ENCODE data around the gene PIGBOS1. TPM values are rescaled to one million over a fixed set of nuclear protein-coding genes. Genes with fewer than 3 reads are reported as not detected.

The PIGBOS1 gene, protein sequence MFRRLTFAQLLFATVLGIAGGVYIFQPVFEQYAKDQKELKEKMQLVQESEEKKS
- 10 to 100 TPM in 10 of 12 donors, 1 to 10 TPM in 1, not detected in 1; 9.0 to 15.8 (median 12.3) TPM for polyA plus RNA-seq (ENCODE audit: insufficient read length in 12 of 12)
- long read RNA-seq, donor 1, transcript PIGBOS1-201 (2 exons, 866 nt): major isoform, 6 of 8 reads
- long read RNA-seq, donor 1, partial matches to known transcripts: 0 of 8 reads
- long read RNA-seq, donor 1, other reads (novel, unspliced or antisense): 0 of 8 reads
- long read RNA-seq, donor 2, transcript PIGBOS1-203 (2 exons, 801 nt): major isoform, 5 of 9 reads
- long read RNA-seq, donor 2, partial matches to known transcripts: 0 of 9 reads
- long read RNA-seq, donor 2, other reads (novel, unspliced or antisense): 0 of 9 reads
- long read RNA-seq, donor 3, partial matches to known transcripts: 0 of 2 reads
- long read RNA-seq, donor 3, other reads (novel, unspliced or antisense): 0 of 2 reads
- long read RNA-seq, donor 4, partial matches to known transcripts: 0 of 4 reads
- long read RNA-seq, donor 4, other reads (novel, unspliced or antisense): 0 of 4 reads
- long read RNA-seq, donor 5, partial matches to known transcripts: 0 of 16 reads
- long read RNA-seq, donor 5, other reads (novel, unspliced or antisense): 10 of 16 reads
- long read RNA-seq, donor 6, partial matches to known transcripts: 0 of 11 reads
- long read RNA-seq, donor 6, other reads (novel, unspliced or antisense): 7 of 11 reads
- long read RNA-seq, donor 7, transcript PIGBOS1-201 (2 exons, 866 nt): major isoform, 5 of 8 reads
- long read RNA-seq, donor 7, partial matches to known transcripts: 0 of 8 reads
- long read RNA-seq, donor 7, other reads (novel, unspliced or antisense): 0 of 8 reads
- long read RNA-seq, donor 8, partial matches to known transcripts: 8 of 12 reads
- long read RNA-seq, donor 8, other reads (novel, unspliced or antisense): 0 of 12 reads
- long read RNA-seq, donor 9, partial matches to known transcripts: 0 of 14 reads
- long read RNA-seq, donor 9, other reads (novel, unspliced or antisense): 9 of 14 reads
- long read RNA-seq, donor 10, partial matches to known transcripts: 0 of 6 reads
- long read RNA-seq, donor 10, other reads (novel, unspliced or antisense): 0 of 6 reads
- long read RNA-seq, donor 11, transcript PIGBOS1-203 (2 exons, 801 nt): major isoform, 11 of 12 reads
- long read RNA-seq, donor 11, partial matches to known transcripts: 0 of 12 reads
- long read RNA-seq, donor 11, other reads (novel, unspliced or antisense): 0 of 12 reads

DNA sequence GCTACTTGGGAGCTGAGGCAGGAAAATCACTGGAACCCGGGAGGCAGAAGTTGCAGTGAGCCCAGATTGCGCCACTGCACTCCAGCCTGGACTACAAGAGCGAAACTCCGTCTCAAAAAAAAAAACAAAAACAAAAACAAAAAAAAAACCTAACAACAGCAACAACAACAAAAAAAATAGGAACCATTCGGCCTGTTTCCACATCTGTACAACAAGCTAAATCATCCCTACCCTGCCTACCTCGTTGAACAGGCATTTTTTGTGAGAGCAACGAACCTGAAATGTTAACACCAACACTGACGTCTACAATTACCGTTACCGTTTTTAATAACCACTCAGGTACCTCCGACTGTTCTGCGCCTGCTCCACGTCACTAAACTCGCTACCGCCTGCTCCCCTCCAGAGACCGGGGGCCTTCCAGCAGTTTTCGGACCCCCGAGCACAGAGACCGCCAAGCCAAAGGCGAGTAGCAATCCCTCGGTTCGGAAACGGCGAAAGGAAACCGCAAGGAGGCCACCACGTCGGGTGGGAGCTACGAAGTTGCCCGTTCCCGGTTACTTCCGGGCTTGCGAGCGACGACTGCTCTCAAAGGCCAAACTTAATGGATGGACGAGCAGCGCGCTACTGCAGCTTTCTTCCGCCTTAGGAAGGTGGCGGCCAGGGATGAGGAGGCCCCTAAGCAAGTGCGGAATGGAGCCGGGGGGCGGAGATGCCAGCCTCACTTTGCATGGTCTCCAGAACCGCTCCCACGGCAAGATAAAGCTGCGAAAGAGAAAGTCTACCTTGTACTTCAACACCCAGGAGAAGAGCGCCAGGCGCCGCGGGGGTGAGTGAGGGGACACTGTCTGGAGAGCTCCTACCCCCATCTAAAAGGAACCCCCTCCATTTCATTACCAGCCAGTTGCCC lies at the start of gene PIGBOS1, which contains the start of gene PIGB:
PIGBOS1 (minus strand) TSS at position 536 of the 907 bp plus-strand sequence. CDS start 1,331 bp downstream, outside the sequence.
PIGB (plus strand) TSS at position 635 of the 907 bp plus-strand sequence; CDS start at position 664, 29 bp downstream.
- DNase-seq: peak; percentile 91

DNA sequence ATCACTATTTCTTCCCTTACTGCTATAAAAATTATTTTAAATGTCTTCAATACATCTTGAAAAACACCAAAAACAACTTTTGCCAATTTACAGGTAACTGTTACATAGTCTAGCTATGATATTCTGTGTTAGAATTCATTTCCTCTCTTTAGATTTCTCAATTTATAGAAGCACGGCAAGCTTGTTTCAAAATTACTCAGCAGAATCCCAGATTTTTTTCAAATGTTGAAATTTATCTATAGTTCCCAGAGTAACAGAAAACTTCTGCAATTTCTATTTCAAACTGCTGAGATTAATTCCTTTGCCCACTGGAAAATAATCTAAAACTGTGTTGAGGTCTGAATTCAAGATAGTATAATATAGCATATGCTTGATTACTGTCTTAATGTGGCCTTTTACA lies 48.1 kb upstream of the PIGBOS1 start:
- no peak for DNase-seq

GRCh38 chr15:55362641-55363040 lies 43.7 kb upstream of the PIGBOS1 start:
- no peak for DNase-seq

GRCh38 chr15:55361048-55361447 lies 42.1 kb upstream of the PIGBOS1 start:
- no peak for DNase-seq

DNA sequence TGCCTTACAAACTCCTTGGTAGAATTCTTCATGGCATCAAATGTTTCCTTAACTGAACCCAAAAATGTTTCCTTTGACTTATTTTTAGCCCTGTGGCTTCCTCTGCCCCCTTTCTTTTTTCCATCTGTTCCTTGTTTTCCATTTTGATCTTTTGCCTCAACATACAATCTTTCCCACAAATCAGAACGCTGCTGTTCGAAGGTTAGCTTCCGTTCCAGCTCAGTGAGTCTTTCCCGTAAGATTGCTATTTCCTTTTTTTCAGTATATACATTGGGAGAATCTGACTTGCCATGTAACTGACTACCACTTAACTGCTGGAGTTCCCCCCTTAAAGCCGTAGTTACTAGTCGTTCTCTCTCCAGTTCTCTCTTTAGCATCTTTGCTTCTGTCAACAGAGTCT lies 41.3 kb upstream of the PIGBOS1 start:
- no peak for DNase-seq

- no peak for DNase-seq
These were observed 39.5 kb upstream of the PIGBOS1 start for GRCh38 chr15:55358471-55358870.

GRCh38 chr15:55357774-55358173 lies 38.9 kb upstream of the PIGBOS1 start:
- DNase-seq: no peak

DNA sequence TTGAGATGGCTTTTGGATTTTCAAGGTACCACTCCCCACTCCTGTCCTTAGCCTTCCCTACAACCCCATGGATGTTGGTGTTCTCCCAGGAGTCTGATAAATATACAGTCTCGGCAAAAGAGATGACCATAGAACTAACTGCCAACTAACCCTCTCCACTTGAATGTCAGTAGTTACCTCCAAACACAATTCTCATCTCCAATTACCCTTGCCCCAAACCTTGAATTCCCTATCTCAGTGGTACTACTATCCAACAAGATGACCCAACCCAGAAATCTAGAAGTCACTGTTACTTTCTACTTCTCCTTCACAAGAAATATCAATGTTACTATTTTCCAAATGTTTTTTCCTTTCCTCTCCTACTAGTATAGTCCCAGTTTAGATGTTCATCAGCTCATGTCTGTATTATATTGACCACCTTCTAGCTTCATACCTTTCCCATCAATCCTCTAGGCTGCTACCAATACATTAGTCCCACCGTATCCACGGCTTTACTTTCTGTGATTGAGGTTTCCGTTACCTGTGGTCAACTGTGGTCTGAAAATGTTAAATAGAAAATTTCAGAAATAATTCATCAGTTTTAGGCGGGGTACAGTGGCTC lies 38.2 kb upstream of the PIGBOS1 start:
- DNase-seq: no peak

DNA sequence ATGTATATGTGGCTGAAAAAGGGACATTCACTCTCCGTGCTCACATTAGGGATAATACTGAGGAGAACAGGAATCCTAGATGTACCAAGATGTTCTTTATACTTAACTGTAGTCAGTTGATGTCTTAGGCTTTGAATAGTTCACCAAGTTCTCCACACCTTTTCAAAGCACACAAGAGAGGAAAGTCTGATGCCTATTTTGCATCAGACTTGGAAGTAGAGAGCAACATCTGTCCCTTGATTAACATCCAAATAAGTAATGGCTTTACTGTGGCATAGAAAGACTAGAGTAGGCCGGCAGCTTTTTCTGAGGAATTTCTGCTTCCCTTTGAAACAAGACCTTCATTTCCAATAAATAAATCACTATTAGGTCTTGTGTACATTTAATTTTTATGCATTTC lies 34.1 kb upstream of the PIGBOS1 start:
- no peak for DNase-seq

DNA sequence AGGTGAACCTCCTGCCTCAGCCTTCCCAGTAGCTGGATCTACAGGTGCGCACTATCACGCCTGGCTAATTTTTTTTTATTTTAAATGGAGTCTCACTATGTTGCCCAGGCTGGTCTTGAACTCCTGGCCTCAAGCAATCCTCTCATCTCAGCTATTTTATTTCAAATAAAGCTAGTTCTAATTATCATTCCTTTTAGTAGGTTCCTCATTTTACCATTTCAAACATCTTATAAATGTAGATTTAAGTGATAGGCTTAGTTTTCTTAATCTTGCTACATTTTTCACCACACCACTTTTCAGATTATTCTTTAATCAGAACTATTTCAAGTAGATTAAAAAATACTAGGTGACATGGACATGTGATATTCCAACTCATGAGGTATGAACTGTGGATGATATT lies 30.4 kb upstream of the PIGBOS1 start:
- no peak for DNase-seq

GRCh38 chr15:55348281-55348778 lies 29.4 kb upstream of the PIGBOS1 start:
- DNase-seq: no peak

GRCh38 chr15:55344206-55344605 lies 25.3 kb upstream of the PIGBOS1 start:
- DNase-seq: no peak

- no peak for DNase-seq
These were observed 24.2 kb upstream of the PIGBOS1 start for GRCh38 chr15:55343168-55343567.

- no peak for DNase-seq
These were observed 18.2 kb upstream of the PIGBOS1 start for GRCh38 chr15:55337160-55337559.

DNA sequence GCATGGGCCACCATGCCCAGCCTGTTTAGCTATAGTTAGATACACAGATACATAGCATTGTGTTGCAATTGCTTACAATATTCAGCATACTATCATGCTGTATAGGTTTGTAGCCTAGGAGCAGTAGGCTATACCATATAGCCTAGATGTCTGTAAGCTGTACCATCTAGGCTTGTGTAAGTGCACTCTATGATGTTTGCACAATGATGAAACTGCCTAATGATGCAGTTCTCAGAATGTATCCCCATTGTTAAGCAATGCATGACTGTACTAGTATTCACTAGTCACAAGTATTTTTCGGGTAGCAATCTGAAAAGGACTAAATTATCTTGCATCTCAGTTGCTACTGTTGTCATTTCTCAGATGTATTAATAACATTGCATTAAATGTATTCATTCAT lies 16.1 kb upstream of the PIGBOS1 start:
- no peak for DNase-seq

GRCh38 chr15:55334371-55334770 lies 15.4 kb upstream of the PIGBOS1 start:
- no peak for DNase-seq

- no peak for DNase-seq
These were observed 8.5 kb upstream of the PIGBOS1 start for GRCh38 chr15:55327387-55327786.

DNA sequence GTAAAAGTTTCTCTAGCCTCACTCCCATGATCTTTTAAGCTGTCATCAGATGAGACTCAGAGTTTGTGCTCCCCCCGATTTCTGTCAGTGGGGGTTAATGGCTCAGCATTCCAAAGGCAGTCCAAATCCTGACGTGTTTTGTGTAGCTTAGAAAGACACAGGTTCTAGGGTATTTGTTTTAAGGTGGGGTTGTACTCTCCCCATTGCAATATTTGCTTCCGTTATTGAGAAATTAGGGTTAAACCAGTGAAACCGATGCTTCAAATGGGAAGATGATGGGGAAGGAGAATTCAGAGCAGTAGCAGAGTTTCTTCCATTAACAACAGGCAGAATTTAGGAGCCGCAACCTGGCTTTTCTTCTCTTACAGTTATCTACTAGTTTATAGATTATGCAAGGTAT lies 3.5 kb upstream of the PIGBOS1 start:
- no peak for DNase-seq

DNA sequence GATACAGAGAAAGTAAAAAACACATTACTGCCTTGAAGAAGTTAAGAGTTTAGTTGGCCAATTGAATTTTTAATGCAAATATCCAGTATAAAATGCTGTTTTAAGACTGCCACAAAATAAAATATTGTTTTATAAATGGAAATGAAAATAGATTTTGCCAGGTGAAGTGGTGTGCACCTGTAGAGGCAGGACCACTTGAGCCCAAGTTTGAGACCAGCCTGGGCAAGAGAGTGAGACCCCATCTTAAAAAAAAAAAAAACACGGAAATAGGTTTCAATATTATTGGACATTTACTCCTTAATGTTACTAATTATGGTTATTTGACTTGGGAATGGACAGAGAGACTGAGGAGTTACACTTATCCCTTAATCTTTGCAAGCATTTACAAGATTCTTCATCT lies 2.0 kb upstream of the PIGBOS1 start:
- DNase-seq: no peak

DNA sequence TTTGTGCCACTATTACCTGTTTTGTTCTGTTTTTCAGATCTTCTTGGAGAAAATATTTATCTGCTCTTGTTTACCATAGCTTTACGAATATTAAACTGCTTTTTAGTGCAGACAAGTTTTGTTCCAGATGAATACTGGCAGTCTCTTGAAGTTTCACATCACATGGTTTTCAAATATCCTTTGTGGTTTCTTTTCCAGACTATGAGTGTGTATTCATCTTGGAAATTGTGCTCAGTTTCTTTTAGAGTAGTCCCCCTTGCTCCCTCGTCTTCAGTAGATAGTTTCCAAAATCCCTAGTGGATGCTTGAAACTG lies 1.3 kb upstream of the PIGBOS1 start:
- DNase-seq: no peak

Measured in muscle of arm (tissue), 14 donors.